ENCODE measurements around the gene RNFT1.
"Not testable (repeated sequence)": the region's sequence is repeated elsewhere in the genome, so short reads cannot be mapped to it uniquely, and the experiment has no call there.

RNFT1 gene

GRCh38 chr17:59930121-59930520 is 34.4 kb downstream of the RNFT1 start:
- DNase-seq (ENCODE audit: low read depth in 2 of 2): not testable (repeated sequence)

GRCh38 chr17:59920637-59921036 is 43.9 kb downstream of the RNFT1 start:
- DNase-seq (ENCODE audit: low read depth in 2 of 2): not testable (repeated sequence)

GRCh38 chr17:59916446-59916845 is 48.1 kb downstream of the RNFT1 start:
- DNase-seq (ENCODE audit: low read depth in 2 of 2): no peak

GRCh38 chr17:59914274-59914854 is 50.2 kb downstream of the RNFT1 start:
- DNase-seq (ENCODE audit: low read depth in 2 of 2): no peak

GRCh38 chr17:59907467-59907866 is 57.1 kb downstream of the RNFT1 start:
- no peak for DNase-seq (ENCODE audit: low read depth in 2 of 2)

GRCh38 chr17:59903455-59903854 is 61.1 kb downstream of the RNFT1 start:
- no peak for DNase-seq (ENCODE audit: low read depth in 2 of 2)

Data from stimulated activated CD8-positive, alpha-beta memory T cell treated with anti-CD3 and anti-CD28 coated beads, Interleukin-2, amount 100 ng/mL, for 48 hours (primary cell).